GM12864 (cell line): ENCODE results near the gene TNNI3K.

ENCODE experiments used
- DNase-seq: peaks from one replicate; pipeline ENCODE4 v3.0.0-alpha.2; 2011; ENCODE audit warnings: low read depth
- H3K4me3 ChIP-seq: 2 replicates; pipeline ENCODE4 v1.5.1; 2011; ENCODE audit warnings: mild to moderate bottlenecking, low read depth, low read length, control low read depth
- CTCF ChIP-seq: IDR thresholded peaks from 2 replicates; pipeline ENCODE4 v1.5.1; 2011; ENCODE audit warnings: low read depth, mild to moderate bottlenecking, moderate library complexity, low read length, control low read depth, inconsistent platforms; ENCODE audit errors: missing control alignments

The TNNI3K gene

GRCh38 chr1:74425676-74426075 lies 190.5 kb downstream of the TNNI3K start:
- DNase-seq: no peak
- TF ChIP-seq CTCF: no peak
- no peak overlapping the region for H3K4me3 ChIP-seq

GRCh38 chr1:74426208-74426937 lies 191.2 kb downstream of the TNNI3K start:
- H3K4me3 ChIP-seq: no peak overlapping the region
- no peak for DNase-seq
- TF ChIP-seq CTCF: no peak

- TF ChIP-seq CTCF: no peak
- H3K4me3 ChIP-seq: no peak overlapping the region
- DNase-seq: no peak
These were observed 192.5 kb downstream of the TNNI3K start for GRCh38 chr1:74427681-74428080.

- no peak for TF ChIP-seq CTCF
- DNase-seq: no peak
- no peak overlapping the region for H3K4me3 ChIP-seq
These were observed 194.4 kb downstream of the TNNI3K start for GRCh38 chr1:74429580-74429979.

GRCh38 chr1:74430342-74430934 lies 195.3 kb downstream of the TNNI3K start:
- TF ChIP-seq CTCF: no peak
- no peak overlapping the region for H3K4me3 ChIP-seq
- no peak for DNase-seq

- DNase-seq: no peak
- H3K4me3 ChIP-seq: no peak overlapping the region
- TF ChIP-seq CTCF: no peak
These were observed 196.3 kb downstream of the TNNI3K start for GRCh38 chr1:74431531-74431930.

- no peak for DNase-seq
- no peak for TF ChIP-seq CTCF
- no peak overlapping the region for H3K4me3 ChIP-seq
These were observed 197.1 kb downstream of the TNNI3K start for GRCh38 chr1:74432325-74432724.
